Heart right ventricle (tissue), 16 donors: Measurements from ENCODE around the gene SNX8. TPM values are rescaled to one million over a fixed set of nuclear protein-coding genes. Genes with fewer than 3 reads are reported as not detected.
A peak's percentile ranks its signal among the peaks of the same experiment; 100 is the strongest.

Experiments
- ATAC-seq, 8 donors: fragments of 200-7000 bp; cut with Tn5 transposase; one replicate each; pipeline ENCODE4 v1.9.1; 2020; ENCODE audit warnings: mild to moderate bottlenecking in 8 of 8, moderate library complexity in 8 of 8, moderate number of reproducible peaks in 1 of 8
- DNase-seq, 2 donors: peaks; one replicate each; pipeline ENCODE4 v3.0.0-alpha.2; 2020
- H3K27ac ChIP-seq, 10 donors: fragments of 200-600 bp; sonication (generic) in 2 of 10; one replicate each; pipeline versions ENCODE4 v1.5.0 to v1.8.0; 2020 to 2022; ENCODE audit warnings: mild to moderate bottlenecking in 3 of 10
- H3K27me3 ChIP-seq, 7 donors: fragments of 200-600 bp; one replicate each; pipeline ENCODE4 v1.8.0; 2021 to 2022; ENCODE audit warnings: mild to moderate bottlenecking in 2 of 7
- H3K36me3 ChIP-seq, 9 donors: fragments of 200-600 bp; sonication (generic) in 1 of 9; one replicate each; pipeline versions ENCODE4 v1.5.0 to v1.8.0; 2020 to 2022; ENCODE audit warnings: mild to moderate bottlenecking in 2 of 9
- H3K4me1 ChIP-seq, 9 donors: fragments of 200-600 bp; sonication (generic) in 1 of 9; one replicate each; pipeline versions ENCODE4 v1.5.0 to v1.8.0; 2020 to 2022; ENCODE audit warnings: mild to moderate bottlenecking in 4 of 9
- H3K4me3 ChIP-seq, 10 donors: fragments of 200-600 bp; sonication (generic) in 2 of 10; one replicate each; pipeline versions ENCODE4 v1.5.0 to v1.8.0; 2020 to 2022; ENCODE audit warnings: mild to moderate bottlenecking in 7 of 10, moderate library complexity in 2 of 10
- H3K9me3 ChIP-seq, 11 donors: fragments of 200-600 bp in 10 of 11; sonication (generic) in 2 of 11; one replicate each; pipeline versions ENCODE4 v1.5.0 to v1.8.0; 2013 to 2022; ENCODE audit warnings: mild to moderate bottlenecking in 2 of 11, control low read depth in 1 of 11, moderate library complexity in 1 of 11
- WGBS, 2 donors: extraction: QIAGEN DNeasy Blood & Tissue Kit; methylation state at CpG; one replicate each; pipeline ENCODE4 v1.1.7; 2013; ENCODE audit warnings: inconsistent platforms in 1 of 2; 5-methylcytosine and 5-hydroxymethylcytosine counted together
- intact Hi-C, 10 donors: fragments of 100-400 bp; cut with DNase I; formaldehyde crosslinking; loops; one replicate each; pipeline versions ENCODE4 v1.11.1 to v1.14.2; 2022
- polyA plus RNA-seq, 2 donors: library from polyadenylated mRNA; stranded (reverse); fragments of 200-250 nt; gene quantifications; one replicate each; pipeline ENCODE4 v1.2.3, GENCODE V29; 2013
- total RNA-seq, 10 donors: library from RNA; stranded (reverse); fragmentation: NEBNext Ultra II Directional in 3 of 10; extraction: Animal tissue kit (Norgen Biotek cat#: 25700) in 3 of 10; gene quantifications; one replicate each; pipeline versions ENCODE4 v1.2.1 to v1.2.4, GENCODE V29; 2021 to 2023
- TF ChIP-seq, protein P1 (sequence below), 9 donors: fragments of 200-600 bp; sonication (generic) in 2 of 9; IDR thresholded peaks; one replicate each; pipeline versions ENCODE4 v1.5.0 to v1.8.0; 2021 to 2022; ENCODE audit warnings: antibody characterized with exemption in 9 of 9, mild to moderate bottlenecking in 5 of 9, moderate library complexity in 1 of 9
- donor health status: Arrhythmogenic right ventricular cardiomyopathy.
- donor health status: ischemic (EF 13 %, LVEDD 7.1; RV severe dilation, severe dysfunction).
- donor health status: healthy with polysubstance abuse.
- donor health status: DM: no; HTN: yes; CAD: no.
- donor health status: DM: no; HTN: no; CAD: no.
- donor health status: ischemic (EF 25% LVEDD 6.9; RV normal size, moderate dysfunction).
- donor health status: ischemic (EF 25% LVEDD 5.7; RV mildly dilated, moderate dysfunction).
- donor health status: healthy.
- donor health status: DM: yes; HTN: yes; CAD: no.
- donor health status: Ischemic cardiomyopathy.
- donor health status: ischemic (EF 35%, LVEDD 5.7; RV mildly dilated, moderate dysfunction).
- donor health status: nonischemic (EF 11% LVEDD 7.7; RV severe dilation, severe dysfunction).
- donor health status: DM: yes; HTN: yes; CAD: no.
- donor health status: PGD.
- donor health status: ischemic (EF 29% LVEDD 5.4; RV normal size, mild dysfunction).
- donor health status: nonischemic (EF 23%, LVEDD 6.1; RV moderate dilation, normal function).

Gene SNX8
- total and polyA plus RNA-seq, 12 donors: 14.7 to 31.8 (median 20.4) TPM

DNA sequence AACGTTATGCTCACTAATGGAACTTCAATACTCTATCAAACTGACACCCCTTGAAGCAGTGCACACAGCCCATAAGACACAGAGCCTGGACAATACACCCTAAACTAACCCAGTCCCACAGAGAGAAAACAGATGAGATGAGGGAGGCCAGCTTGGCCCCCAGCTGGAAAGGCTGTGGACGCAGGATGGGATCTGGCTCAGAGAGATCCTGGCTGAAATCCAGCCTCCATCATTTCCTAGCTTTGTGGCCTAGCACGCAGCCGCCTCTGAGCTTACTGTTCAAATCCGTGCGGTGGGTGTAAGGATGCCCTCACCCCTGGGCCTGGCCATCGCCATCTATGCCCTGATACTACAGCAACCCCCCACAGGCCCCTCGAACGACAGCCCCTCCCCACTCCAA, 32.7 kb downstream of the SNX8 start:
- H3K4me1 ChIP-seq: peaks cover 0 to 13% (median 3%) of the 10 kb centered on the region in 9 donors
- peak overlapping the region in 3 of 10 donors; percentile 34 to 42 (median 42) for H3K27ac ChIP-seq
- TF ChIP-seq, protein P1, sequence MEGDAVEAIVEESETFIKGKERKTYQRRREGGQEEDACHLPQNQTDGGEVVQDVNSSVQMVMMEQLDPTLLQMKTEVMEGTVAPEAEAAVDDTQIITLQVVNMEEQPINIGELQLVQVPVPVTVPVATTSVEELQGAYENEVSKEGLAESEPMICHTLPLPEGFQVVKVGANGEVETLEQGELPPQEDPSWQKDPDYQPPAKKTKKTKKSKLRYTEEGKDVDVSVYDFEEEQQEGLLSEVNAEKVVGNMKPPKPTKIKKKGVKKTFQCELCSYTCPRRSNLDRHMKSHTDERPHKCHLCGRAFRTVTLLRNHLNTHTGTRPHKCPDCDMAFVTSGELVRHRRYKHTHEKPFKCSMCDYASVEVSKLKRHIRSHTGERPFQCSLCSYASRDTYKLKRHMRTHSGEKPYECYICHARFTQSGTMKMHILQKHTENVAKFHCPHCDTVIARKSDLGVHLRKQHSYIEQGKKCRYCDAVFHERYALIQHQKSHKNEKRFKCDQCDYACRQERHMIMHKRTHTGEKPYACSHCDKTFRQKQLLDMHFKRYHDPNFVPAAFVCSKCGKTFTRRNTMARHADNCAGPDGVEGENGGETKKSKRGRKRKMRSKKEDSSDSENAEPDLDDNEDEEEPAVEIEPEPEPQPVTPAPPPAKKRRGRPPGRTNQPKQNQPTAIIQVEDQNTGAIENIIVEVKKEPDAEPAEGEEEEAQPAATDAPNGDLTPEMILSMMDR (IDR thresholded peaks at IDR 0.05): no peak
- H3K27me3 ChIP-seq: no peaks in the 10 kb centered on the region
- H3K9me3 ChIP-seq: no peaks in the 10 kb centered on the region
- peaks cover 0 to 10% (median 0%) of the 10 kb centered on the region in 9 donors for H3K36me3 ChIP-seq
- intact Hi-C loops: no loop called here
- peak in 1 of 2 donors; percentile 60 for DNase-seq
- ATAC-seq: peak in 7 of 8 donors; percentile 72 to 81 (median 74)
- 35 to 49% methylated on average over 9 of the region's 9 CpGs for WGBS, 2 donors
- H3K4me3 ChIP-seq: no peak overlapping the region

- no peaks in the 10 kb centered on the region for H3K9me3 ChIP-seq
- no peak overlapping the region for H3K4me3 ChIP-seq
- peaks cover 0 to 15% (median 0%) of the 10 kb centered on the region in 9 donors for H3K36me3 ChIP-seq
- H3K27ac ChIP-seq: no peak overlapping the region
- no peak for DNase-seq
- H3K27me3 ChIP-seq: no peaks in the 10 kb centered on the region
- ATAC-seq: no peak
- peaks cover 0 to 13% (median 3%) of the 10 kb centered on the region in 9 donors for H3K4me1 ChIP-seq
- TF ChIP-seq, protein P1 (IDR thresholded peaks at IDR 0.05): no peak
- 91 to 96% methylated on average over 2 of the region's 2 CpGs for WGBS, 2 donors
- intact Hi-C loops: no loop called here
Observed at GRCh38 chr7:2280424-2280823, 33.8 kb downstream of the SNX8 start.

GRCh38 chr7:2279896-2280295, 34.3 kb downstream of the SNX8 start:
- intact Hi-C loops: no loop called here
- no peak for DNase-seq
- Histone ChIP-seq H3K27me3 (no peaks in the 10 kb centered on the region), H3K27ac (no peak overlapping the region), H3K9me3 (no peaks in the 10 kb centered on the region), H3K36me3 (peaks cover 0 to 19% (median under 1%) of the 10 kb centered on the region in 9 donors), H3K4me1 (peaks cover 0 to 13% (median 3%) of the 10 kb centered on the region in 9 donors), H3K4me3 (no peak overlapping the region)
- TF ChIP-seq, protein P1 (IDR thresholded peaks at IDR 0.05): no peak
- WGBS, 2 donors: 69 to 78% methylated on average over 4 of the region's 4 CpGs
- ATAC-seq: no peak

DNA sequence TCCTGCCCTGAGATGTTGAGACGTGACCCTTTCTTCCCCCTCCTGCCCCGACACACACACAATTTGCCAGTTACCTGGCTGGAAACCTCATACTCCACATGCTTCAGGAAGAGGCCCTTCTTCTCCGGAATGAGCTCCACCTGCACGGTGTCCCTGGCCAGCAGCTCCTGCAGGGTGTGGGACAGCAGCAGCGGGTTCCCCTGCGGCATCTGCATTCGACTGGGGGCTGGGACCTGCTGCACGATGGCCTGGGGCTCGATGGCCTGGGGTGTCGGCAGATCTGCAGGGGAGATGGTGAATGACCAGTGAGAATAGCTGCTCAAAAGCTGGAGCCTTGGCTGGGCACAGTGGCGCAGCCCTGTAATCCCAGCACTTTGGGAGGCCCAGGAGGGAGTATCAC, 36.2 kb downstream of the SNX8 start:
- no peaks in the 10 kb centered on the region for H3K9me3 ChIP-seq
- no peak for ATAC-seq
- H3K27me3 ChIP-seq: no peaks in the 10 kb centered on the region
- H3K27ac ChIP-seq: no peak overlapping the region
- WGBS, 2 donors: 92 to 93% methylated on average over 11 of the region's 11 CpGs
- H3K4me3 ChIP-seq: no peak overlapping the region
- DNase-seq: no peak
- H3K36me3 ChIP-seq: peaks cover 0 to 36% (median 6%) of the 10 kb centered on the region in 9 donors
- intact Hi-C loops: no loop called here
- H3K4me1 ChIP-seq: peaks cover 0 to 13% (median 3%) of the 10 kb centered on the region in 9 donors
- TF ChIP-seq, protein P1 (IDR thresholded peaks at IDR 0.05): no peak
